Regular cardiac myocyte (primary cell): Measurements from ENCODE around the gene TOR1AIP2. TPM values are rescaled to one million over a fixed set of nuclear protein-coding genes. Genes with fewer than 3 reads are reported as not detected.

Experiments used
- total RNA-seq: library from RNA; depleted of rRNA; stranded (reverse); fragments of >200 nt; gene quantifications from 2 replicates; pipeline ENCODE4 v1.2.3, GENCODE V29; 2014

The TOR1AIP2 gene
- 113 and 122 TPM in 2 replicates for total RNA-seq

GRCh38 chr1:179877586-179878265 is at the start of gene TOR1AIP2:
TOR1AIP2 (minus strand) TSS chr1:179877803; CDS start chr1:179852665, 25,138 bp downstream.

GRCh38 chr1:179882253-179883039 is 4.8 kb upstream of the TOR1AIP2 start, which contains the start of gene TOR1AIP1:
TOR1AIP1 (plus strand) TSS chr1:179882285; CDS start chr1:179882503, 218 bp downstream.

Other genes starting within 250 kb of the TOR1AIP2 start
- under 0.01 TPM in 1 of 2 replicates, not detected in the other for gene FAM163A, start 134.5 kb downstream of the TOR1AIP2 start, total RNA-seq
- gene TOR1AIP1, start 4.5 kb upstream of the TOR1AIP2 start, total RNA-seq = 40.8 and 48.8 TPM in 2 replicates
- 57.7 and 71.3 TPM in 2 replicates for gene CEP350, start 77.0 kb upstream of the TOR1AIP2 start, total RNA-seq